Heart left ventricle (tissue), 13 donors: Measurements from ENCODE around the gene CUBN.

Experiments
- CTCF ChIP-seq, 12 donors: fragments of 200-600 bp; sonication (generic) in 4 of 12; IDR thresholded peaks; one replicate each; pipeline versions ENCODE4 v1.5.0 to v1.8.0; 2018 to 2022; ENCODE audit warnings: antibody characterized with exemption in 12 of 12, mild to moderate bottlenecking in 5 of 12
- POLR2A ChIP-seq, 2 donors: fragments of 450-650 bp; IDR thresholded peaks; one replicate each; pipeline ENCODE4 v1.6.1; 2017; ENCODE audit warnings: antibody characterized with exemption in 2 of 2, mild to moderate bottlenecking in 2 of 2, moderate library complexity in 2 of 2
- donor health status: ischemic (EF 13 %, LVEDD 7.1; RV severe dilation, severe dysfunction).
- donor health status: DM: no; HTN: yes; CAD: no.
- donor health status: DM: no; HTN: no; CAD: no.
- donor health status: ischemic (EF 25% LVEDD 6.9; RV normal size, moderate dysfunction).
- donor health status: ischemic (EF 25% LVEDD 5.7; RV mildly dilated, moderate dysfunction).
- donor health status: ischemic (EF 35%, LVEDD 5.7; RV mildly dilated, moderate dysfunction).
- donor health status: nonischemic (EF 11% LVEDD 7.7; RV severe dilation, severe dysfunction).
- donor health status: DM: yes; HTN: yes; CAD: no.
- donor health status: PGD.
- donor health status: ischemic (EF 29% LVEDD 5.4; RV normal size, mild dysfunction).
- donor health status: nonischemic (EF 23%, LVEDD 6.1; RV moderate dilation, normal function).

GRCh38 chr10:16820421-16820820 lies 309.2 kb downstream of the CUBN start:
- TF ChIP-seq CTCF (IDR thresholded peaks at IDR 0.05) (no peak), POLR2A (IDR thresholded peaks at IDR 0.05) (no peak)
